Mesendoderm (in vitro differentiated cells): ENCODE measurements around the gene BICDL1.

Source experiments
- DNase-seq: peaks from one replicate; pipeline ENCODE4 v3.0.0; 2013
- H2AK5ac ChIP-seq: 2 replicates; pipeline ENCODE4 v1.6.1; 2013; ENCODE audit warnings: low read length, inconsistent platforms
- H2BK120ac ChIP-seq: 2 replicates; pipeline ENCODE4 v1.6.1; 2013; ENCODE audit warnings: low read depth, mild to moderate bottlenecking, low read length, moderate library complexity, mixed read lengths
- H2BK15ac ChIP-seq: replicated peaks from 2 replicates; pipeline ENCODE4 v1.6.1; 2013; ENCODE audit warnings: low read depth, mild to moderate bottlenecking, moderate library complexity
- H2BK5ac ChIP-seq: 2 replicates; pipeline ENCODE4 v1.6.1; 2013; ENCODE audit warnings: low read length, inconsistent platforms
- H3K18ac ChIP-seq: 2 replicates; pipeline ENCODE4 v1.6.1; 2013; ENCODE audit warnings: mild to moderate bottlenecking, low read length, mixed read lengths
- H3K23ac ChIP-seq: one replicate; pipeline ENCODE4 v1.6.1; 2013; ENCODE audit warnings: low read length
- H3K27ac ChIP-seq: 2 replicates; pipeline ENCODE4 v1.5.1; 2013; ENCODE audit warnings: low read depth, mild to moderate bottlenecking, inconsistent platforms, low read length, moderate library complexity
- H3K27me3 ChIP-seq: 2 replicates; pipeline ENCODE4 v1.6.1; 2013; ENCODE audit warnings: low read length, control low read depth, mild to moderate bottlenecking, inconsistent platforms; ENCODE audit not compliant: insufficient read depth, poor library complexity
- H3K36me3 ChIP-seq: 2 replicates; pipeline ENCODE4 v1.6.1; 2013; ENCODE audit warnings: low read length, inconsistent platforms; ENCODE audit not compliant: control insufficient read depth, insufficient read depth
- H3K4ac ChIP-seq: one replicate; pipeline ENCODE4 v1.6.1; 2013; ENCODE audit warnings: low read depth, mild to moderate bottlenecking, low read length, moderate library complexity
- H3K4me1 ChIP-seq: 2 replicates; pipeline ENCODE4 v1.6.1; 2013; ENCODE audit warnings: low read depth, low read length, inconsistent platforms; ENCODE audit not compliant: control insufficient read depth
- H3K4me2 ChIP-seq: 2 replicates; pipeline ENCODE4 v1.6.1; 2013; ENCODE audit warnings: low read length
- H3K4me3 ChIP-seq: 2 replicates; pipeline ENCODE4 v1.5.1; 2013; ENCODE audit warnings: mild to moderate bottlenecking, low read length
- H3K56ac ChIP-seq: one replicate; pipeline ENCODE4 v1.6.1; 2013; ENCODE audit warnings: low read length
- H3K79me1 ChIP-seq: 2 replicates; pipeline ENCODE4 v1.6.1; 2013; ENCODE audit warnings: low read length, inconsistent platforms
- H3K79me2 ChIP-seq: 2 replicates; pipeline ENCODE4 v1.6.1; 2013; ENCODE audit warnings: mild to moderate bottlenecking, low read length; ENCODE audit not compliant: control insufficient read depth, insufficient read depth
- H3K9ac ChIP-seq: 2 replicates; pipeline ENCODE4 v1.6.1; 2013; ENCODE audit warnings: low read length, inconsistent platforms
- H4K5ac ChIP-seq: one replicate; pipeline ENCODE4 v1.6.1; 2013; ENCODE audit warnings: low read length
- H4K8ac ChIP-seq: one replicate; pipeline ENCODE4 v1.6.1; 2013; ENCODE audit warnings: low read depth, mild to moderate bottlenecking, control low read depth, low read length, moderate library complexity
- WGBS: extraction: QIAGEN DNeasy Blood & Tissue Kit; methylation state at CpG from one replicate; pipeline ENCODE4 v1.1.7; 2013; ENCODE audit warnings: low lambda C conversion rate, missing lambda C conversion rate; ENCODE audit not compliant: insufficient coverage; ENCODE audit errors: extremely low coverage; 5-methylcytosine and 5-hydroxymethylcytosine counted together

Gene BICDL1

GRCh38 chr12:120102189-120103043 lies 113.4 kb downstream of the BICDL1 start:
- no peak overlapping the region for H3K18ac ChIP-seq
- H3K4me1 ChIP-seq = no peaks in the 10 kb centered on the region
- H3K4me3 ChIP-seq = no peak overlapping the region
- H4K5ac ChIP-seq = no peak overlapping the region
- H2BK15ac ChIP-seq = no peak overlapping the region
- H3K9ac ChIP-seq = no peak overlapping the region
- H3K79me1 ChIP-seq = peaks cover 26% of the 10 kb centered on the region
- H4K8ac ChIP-seq = no peak overlapping the region
- no peak for DNase-seq
- peaks cover 4% of the 10 kb centered on the region for H3K36me3 ChIP-seq
- H3K56ac ChIP-seq = no peak overlapping the region
- no peaks in the 10 kb centered on the region for H3K27me3 ChIP-seq
- H2BK5ac ChIP-seq = no peak overlapping the region
- no peak overlapping the region for H3K4me2 ChIP-seq
- H3K4ac ChIP-seq = no peak overlapping the region
- H3K79me2 ChIP-seq = peaks cover 21% of the 10 kb centered on the region
- no peak overlapping the region for H3K27ac ChIP-seq
- no peak overlapping the region for H2BK120ac ChIP-seq
- WGBS = no CpG with 5 or more reads among the region's 30 CpGs
- H3K23ac ChIP-seq = no peak overlapping the region
- H2AK5ac ChIP-seq = no peak overlapping the region

- Histone ChIP-seq H3K79me1 (peaks cover 28% of the 10 kb centered on the region), H3K27me3 (no peaks in the 10 kb centered on the region), H3K9ac (no peak overlapping the region), H2BK15ac (no peak overlapping the region), H3K27ac (no peak overlapping the region), H3K4me3 (no peak overlapping the region), H3K79me2 (peaks cover 23% of the 10 kb centered on the region), H3K4me2 (no peak overlapping the region), H2BK120ac (no peak overlapping the region), H3K23ac (no peak overlapping the region), H3K18ac (no peak overlapping the region), H3K4ac (no peak overlapping the region), H3K4me1 (no peaks in the 10 kb centered on the region), H2BK5ac (no peak overlapping the region), H3K56ac (no peak overlapping the region), H3K36me3 (peaks cover 4% of the 10 kb centered on the region), H2AK5ac (no peak overlapping the region), H4K5ac (no peak overlapping the region), H4K8ac (no peak overlapping the region)
- no CpG with 5 or more reads among the region's 11 CpGs for WGBS
- DNase-seq = no peak
Observed at GRCh38 chr12:120103044-120103338, 114.0 kb downstream of the BICDL1 start.

- no peak overlapping the region for H2AK5ac ChIP-seq
- no peak overlapping the region for H3K4me3 ChIP-seq
- no peak for DNase-seq
- H3K27me3 ChIP-seq = no peaks in the 10 kb centered on the region
- H3K36me3 ChIP-seq = peaks cover 4% of the 10 kb centered on the region
- H3K79me1 ChIP-seq = peaks cover 32% of the 10 kb centered on the region
- no peaks in the 10 kb centered on the region for H3K4me1 ChIP-seq
- H2BK15ac ChIP-seq = no peak overlapping the region
- no peak overlapping the region for H4K5ac ChIP-seq
- no peak overlapping the region for H3K23ac ChIP-seq
- H3K4ac ChIP-seq = no peak overlapping the region
- H3K18ac ChIP-seq = no peak overlapping the region
- no peak overlapping the region for H3K9ac ChIP-seq
- no peak overlapping the region for H2BK120ac ChIP-seq
- no peak overlapping the region for H3K27ac ChIP-seq
- no peak overlapping the region for H3K56ac ChIP-seq
- no CpG with 5 or more reads among the region's 13 CpGs for WGBS
- H3K4me2 ChIP-seq = no peak overlapping the region
- H4K8ac ChIP-seq = no peak overlapping the region
- peaks cover 26% of the 10 kb centered on the region for H3K79me2 ChIP-seq
- no peak overlapping the region for H2BK5ac ChIP-seq
Observed at GRCh38 chr12:120103371-120103770, 114.3 kb downstream of the BICDL1 start.

- DNase-seq = no peak
- H2AK5ac ChIP-seq = no peak overlapping the region
- H3K4ac ChIP-seq = no peak overlapping the region
Observed at GRCh38 chr12:120106151-120106550, 117.1 kb downstream of the BICDL1 start.

GRCh38 chr12:120109570-120110267 lies 120.7 kb downstream of the BICDL1 start:
- Histone ChIP-seq H3K79me1 (peaks cover 32% of the 10 kb centered on the region), H2BK5ac (no peak overlapping the region), H3K18ac (no peak overlapping the region), H2AK5ac (no peak overlapping the region), H3K79me2 (peaks cover 62% of the 10 kb centered on the region), H2BK15ac (no peak overlapping the region), H3K27ac (no peak overlapping the region), H3K4me1 (peaks cover 6% of the 10 kb centered on the region), H4K8ac (no peak overlapping the region), H3K4ac (no peak overlapping the region), H3K23ac (no peak overlapping the region), H3K4me3 (no peak overlapping the region), H3K56ac (no peak overlapping the region), H4K5ac (no peak overlapping the region), H3K27me3 (no peaks in the 10 kb centered on the region), H3K4me2 (no peak overlapping the region), H3K36me3 (peaks cover 2% of the 10 kb centered on the region), H3K9ac (no peak overlapping the region), H2BK120ac (no peak overlapping the region)
- peak; percentile 72 for DNase-seq
- WGBS = no CpG with 5 or more reads among the region's 10 CpGs

More at GRCh38 chr12:120106151-120106550, 117.1 kb downstream of the BICDL1 start:
- peaks cover 4% of the 10 kb centered on the region for H3K36me3 ChIP-seq
- peaks cover 50% of the 10 kb centered on the region for H3K79me2 ChIP-seq
- no peak overlapping the region for H4K8ac ChIP-seq
- no peak overlapping the region for H3K56ac ChIP-seq
- no peak overlapping the region for H3K18ac ChIP-seq
- no peak overlapping the region for H3K27ac ChIP-seq
- H3K27me3 ChIP-seq = no peaks in the 10 kb centered on the region
- peaks cover 34% of the 10 kb centered on the region for H3K79me1 ChIP-seq
- no peak overlapping the region for H3K4me3 ChIP-seq
- no peak overlapping the region for H3K9ac ChIP-seq
- peaks cover 6% of the 10 kb centered on the region for H3K4me1 ChIP-seq
- no peak overlapping the region for H4K5ac ChIP-seq
- H2BK15ac ChIP-seq = no peak overlapping the region
- no peak overlapping the region for H3K23ac ChIP-seq
- no CpG with 5 or more reads among the region's 1 CpG for WGBS
- H2BK120ac ChIP-seq = no peak overlapping the region
- H2BK5ac ChIP-seq = no peak overlapping the region
- no peak overlapping the region for H3K4me2 ChIP-seq
